Neural progenitor cell (in vitro differentiated cells): ENCODE data around the gene KIF16B.

Source experiments
- CTCF ChIP-seq: fragments of 200-600 bp; sonication (generic); IDR thresholded peaks from 2 replicates; pipeline ENCODE4 v1.5.1; 2017; ENCODE audit warnings: antibody characterized with exemption, mild to moderate bottlenecking
- EZH2 ChIP-seq: fragments of 200-600 bp; sonication (generic); IDR thresholded peaks from 2 replicates; pipeline ENCODE4 v1.6.1; 2017; ENCODE audit warnings: antibody characterized with exemption, mild to moderate bottlenecking, moderate library complexity

DNA sequence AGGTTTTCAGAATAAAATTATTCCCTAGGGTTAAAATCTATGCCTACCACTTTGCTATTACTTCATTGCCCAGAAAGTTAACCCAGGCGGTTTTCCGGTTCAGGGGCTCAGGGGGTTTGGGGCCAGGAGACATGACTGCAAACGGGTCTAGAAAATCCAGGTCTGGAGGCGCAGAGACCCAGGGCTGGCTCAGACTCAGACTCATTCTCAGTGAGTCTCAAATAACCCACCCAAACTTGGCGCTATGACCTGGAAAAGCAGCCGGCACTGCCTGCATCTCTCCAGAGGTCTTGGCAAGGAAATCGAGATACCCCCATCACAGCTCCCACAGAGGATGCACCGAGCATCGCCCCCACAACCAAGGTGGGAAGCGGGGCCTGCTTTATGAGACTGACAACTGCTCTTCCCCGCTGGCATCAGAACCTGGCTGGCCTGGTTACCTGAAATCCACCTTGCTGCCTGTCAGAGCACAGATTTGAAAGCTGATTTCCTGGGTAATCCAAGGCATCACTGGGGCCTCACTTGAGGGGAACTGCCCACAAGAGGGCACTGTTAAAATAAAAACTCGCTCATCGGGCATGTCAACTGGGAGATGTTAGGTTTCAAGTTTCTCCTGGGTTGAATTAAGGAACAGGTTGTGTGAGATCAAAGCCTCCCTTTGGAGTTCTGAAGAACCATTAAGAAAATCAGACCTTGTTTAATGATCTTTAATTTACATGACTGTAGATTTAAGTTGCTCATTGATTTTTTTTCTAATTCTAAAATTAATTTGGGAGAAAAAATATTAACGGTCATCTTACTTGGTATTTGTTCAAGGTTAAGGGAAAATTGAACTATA, 55.1 kb downstream of the KIF16B start:
- peak; percentile 74 for TF ChIP-seq CTCF
- no peak for TF ChIP-seq EZH2
